GM18951 (cell line): ENCODE results near the gene ZKSCAN2.

Experiments used
- POLR2A ChIP-seq: IDR thresholded peaks from 4 replicates; pipeline ENCODE4 v1.6.1; 2011; ENCODE audit warnings: mild to moderate bottlenecking; ENCODE audit not compliant: insufficient read length, insufficient read depth; ENCODE audit errors: extremely low read depth
- in situ Hi-C: fragments of 300-500 bp; cut with MboI; formaldehyde crosslinking; loops from one replicate; pipeline ENCODE4 v1.12.0; 2022; ENCODE audit warnings: low sequenced_read_pairs, mixed read lengths, inconsistent platforms; ENCODE audit not compliant: unreplicated experiment

The ZKSCAN2 gene

GRCh38 chr16:25258861-25259179, 1.2 kb upstream of the ZKSCAN2 start:
- no peak for TF ChIP-seq POLR2A
- in situ Hi-C loops, result no loop called here

- in situ Hi-C loops, result no loop called here
- TF ChIP-seq POLR2A, result peak; percentile 70
Measured at GRCh38 chr16:25257956-25258860, 563 bp upstream of the ZKSCAN2 start.

- TF ChIP-seq POLR2A, result no peak
- in situ Hi-C loops, result no loop called here
Measured at GRCh38 chr16:25256695-25257469, 763 bp downstream of the ZKSCAN2 start.

GRCh38 chr16:25253322-25253721, 4.3 kb downstream of the ZKSCAN2 start:
- TF ChIP-seq POLR2A, result no peak
- in situ Hi-C loops, result no loop called here

GRCh38 chr16:25250467-25250866, 7.2 kb downstream of the ZKSCAN2 start:
- TF ChIP-seq POLR2A, result no peak

GRCh38 chr16:25235991-25236390, 21.7 kb downstream of the ZKSCAN2 start:
- TF ChIP-seq POLR2A, result no peak
- in situ Hi-C loops, result no loop called here

More at GRCh38 chr16:25250467-25250866, 7.2 kb downstream of the ZKSCAN2 start:
- in situ Hi-C loops, result no loop called here

- no peak for TF ChIP-seq POLR2A
- in situ Hi-C loops, result loop anchor here (10.0 kb wide), 1 partner anchor 174 kb away; no protein-coding TSS in a partner anchor
Measured at GRCh38 chr16:25228372-25228771, 29.3 kb downstream of the ZKSCAN2 start.

- in situ Hi-C loops, result loop anchor here (10.0 kb wide), 1 partner anchor 170 kb away; no protein-coding TSS in a partner anchor
- no peak for TF ChIP-seq POLR2A
Measured at GRCh38 chr16:25224731-25225319, 32.8 kb downstream of the ZKSCAN2 start.

GRCh38 chr16:25223964-25224363, 33.7 kb downstream of the ZKSCAN2 start:
- TF ChIP-seq POLR2A, result no peak
- in situ Hi-C loops, result loop anchor here (10.0 kb wide), 1 partner anchor 169 kb away; no protein-coding TSS in a partner anchor

GRCh38 chr16:25222959-25223358, 34.7 kb downstream of the ZKSCAN2 start:
- TF ChIP-seq POLR2A, result no peak
- in situ Hi-C loops, result loop anchor here (10.0 kb wide), 1 partner anchor 168 kb away; no protein-coding TSS in a partner anchor

GRCh38 chr16:25219070-25219737, 38.4 kb downstream of the ZKSCAN2 start:
- in situ Hi-C loops, result no loop called here
- TF ChIP-seq POLR2A, result no peak

GRCh38 chr16:25217921-25218320, 39.7 kb downstream of the ZKSCAN2 start:
- no peak for TF ChIP-seq POLR2A
- in situ Hi-C loops, result no loop called here

GRCh38 chr16:25217112-25217511, 40.5 kb downstream of the ZKSCAN2 start:
- in situ Hi-C loops, result no loop called here
- TF ChIP-seq POLR2A, result no peak
